Osteoblast (primary cell): Measurements from ENCODE around the gene CABP5. TPM values are rescaled to one million over a fixed set of nuclear protein-coding genes. Genes with fewer than 3 reads are reported as not detected.
"Not testable (repeated sequence)": the region's sequence is repeated elsewhere in the genome, so short reads cannot be mapped to it uniquely, and the experiment has no call there.

Experiments
- DNase-seq: peaks from one replicate; pipeline ENCODE4 v3.0.0; 2011; ENCODE audit warnings: low spot score, mixed read lengths; ENCODE audit not compliant: insufficient read length; ENCODE audit errors: missing footprints
- H2AFZ ChIP-seq: 2 replicates; pipeline ENCODE4 v1.6.0; 2011; ENCODE audit warnings: mild to moderate bottlenecking, low read length
- H3K27ac ChIP-seq: 2 replicates; pipeline ENCODE4 v1.5.1; 2011; ENCODE audit warnings: mild to moderate bottlenecking, low read depth, low read length, moderate library complexity
- H3K27me3 ChIP-seq: 2 replicates; pipeline ENCODE4 v1.6.0; 2012; ENCODE audit warnings: mild to moderate bottlenecking, control low read depth, inconsistent platforms, low read length, moderate library complexity; ENCODE audit not compliant: insufficient read depth
- H3K36me3 ChIP-seq: 2 replicates; pipeline ENCODE4 v1.5.1; 2011; ENCODE audit warnings: mild to moderate bottlenecking, low read length, control low read depth, moderate library complexity; ENCODE audit not compliant: insufficient read depth
- H3K4me1 ChIP-seq: 2 replicates; pipeline ENCODE4 v1.5.1; 2011; ENCODE audit warnings: mild to moderate bottlenecking, low read length, control low read depth, moderate library complexity; ENCODE audit not compliant: insufficient read depth
- H3K4me2 ChIP-seq: 2 replicates; pipeline ENCODE4 v1.6.0; 2011; ENCODE audit warnings: mild to moderate bottlenecking, low read length; ENCODE audit not compliant: insufficient read depth
- H3K4me3 ChIP-seq: fragments of 200-600 bp; sonication (generic); 3 replicates; pipeline ENCODE4 v1.5.1; 2012; ENCODE audit warnings: mild to moderate bottlenecking, low read length, inconsistent platforms; ENCODE audit not compliant: insufficient read depth
- H3K79me2 ChIP-seq: 2 replicates; pipeline ENCODE4 v1.6.0; 2012; ENCODE audit warnings: mild to moderate bottlenecking, low read length, control low read depth, inconsistent platforms; ENCODE audit not compliant: insufficient read depth
- H3K9me3 ChIP-seq: 2 replicates; pipeline ENCODE4 v1.5.1; 2011; ENCODE audit warnings: low read depth, low read length, control low read depth
- H4K20me1 ChIP-seq: 2 replicates; pipeline ENCODE4 v1.6.0; 2012; ENCODE audit warnings: mild to moderate bottlenecking, low read length, control low read depth; ENCODE audit not compliant: insufficient read depth
- total RNA-seq: library from RNA; depleted of rRNA; stranded (reverse); fragments of >200 nt; gene quantifications from 2 replicates; pipeline ENCODE4 v1.2.3, GENCODE V29; 2012
- TF ChIP-seq, protein P1 (sequence below): IDR thresholded peaks from 2 replicates; pipeline ENCODE4 v1.5.1; 2011; ENCODE audit warnings: mild to moderate bottlenecking, low read depth, low read length, moderate library complexity; ENCODE audit errors: extremely low read depth

The CABP5 gene
- not detected in 2 replicates for total RNA-seq

DNA sequence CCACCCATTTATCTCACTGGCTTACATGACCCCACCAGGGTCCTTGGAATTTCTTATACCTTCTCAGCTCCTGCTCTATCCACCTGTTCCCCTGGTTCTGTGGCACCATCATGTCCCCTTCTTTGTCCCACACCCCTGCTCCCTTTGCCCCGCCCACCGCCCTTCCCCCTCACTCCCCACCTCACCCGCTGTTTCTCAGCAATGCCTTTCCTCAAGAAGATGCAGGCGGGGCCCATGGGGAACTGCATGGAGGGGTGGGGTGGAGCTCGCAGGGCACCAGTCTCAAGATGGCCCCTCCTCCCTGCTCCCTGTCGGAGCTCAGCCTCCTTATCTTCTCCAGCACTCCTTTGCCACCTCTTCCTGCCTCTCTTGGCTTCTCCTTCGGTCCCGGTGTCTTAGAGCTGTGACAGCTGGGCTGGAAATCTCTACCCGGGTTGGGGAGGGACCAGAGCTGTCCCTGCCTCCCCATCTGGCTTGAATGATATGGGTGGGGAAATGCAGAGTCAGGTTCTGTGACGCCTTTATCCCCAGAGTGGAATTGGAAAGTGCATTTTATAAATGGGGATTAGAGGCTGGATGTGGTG lies at the start of gene CABP5:
TSS of gene CABP5 (minus strand) at position 405 of the 584 bp plus-strand sequence. CDS start at position 248, 157 bp downstream.
- H3K4me2 ChIP-seq, result no peak within 1 kb of the TSS
- H2AFZ ChIP-seq, result no peak within 1 kb of the TSS
- H4K20me1 ChIP-seq, result no peaks in the 10 kb centered on the region
- no peaks in the 10 kb centered on the region for H3K4me1 ChIP-seq
- no peaks in the 10 kb centered on the region for H3K9me3 ChIP-seq
- H3K4me3 ChIP-seq, result no peak within 1 kb of the TSS
- TF ChIP-seq, protein P1, sequence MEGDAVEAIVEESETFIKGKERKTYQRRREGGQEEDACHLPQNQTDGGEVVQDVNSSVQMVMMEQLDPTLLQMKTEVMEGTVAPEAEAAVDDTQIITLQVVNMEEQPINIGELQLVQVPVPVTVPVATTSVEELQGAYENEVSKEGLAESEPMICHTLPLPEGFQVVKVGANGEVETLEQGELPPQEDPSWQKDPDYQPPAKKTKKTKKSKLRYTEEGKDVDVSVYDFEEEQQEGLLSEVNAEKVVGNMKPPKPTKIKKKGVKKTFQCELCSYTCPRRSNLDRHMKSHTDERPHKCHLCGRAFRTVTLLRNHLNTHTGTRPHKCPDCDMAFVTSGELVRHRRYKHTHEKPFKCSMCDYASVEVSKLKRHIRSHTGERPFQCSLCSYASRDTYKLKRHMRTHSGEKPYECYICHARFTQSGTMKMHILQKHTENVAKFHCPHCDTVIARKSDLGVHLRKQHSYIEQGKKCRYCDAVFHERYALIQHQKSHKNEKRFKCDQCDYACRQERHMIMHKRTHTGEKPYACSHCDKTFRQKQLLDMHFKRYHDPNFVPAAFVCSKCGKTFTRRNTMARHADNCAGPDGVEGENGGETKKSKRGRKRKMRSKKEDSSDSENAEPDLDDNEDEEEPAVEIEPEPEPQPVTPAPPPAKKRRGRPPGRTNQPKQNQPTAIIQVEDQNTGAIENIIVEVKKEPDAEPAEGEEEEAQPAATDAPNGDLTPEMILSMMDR, result no peak
- no peak within 1 kb of the TSS for H3K27ac ChIP-seq
- no peaks in the 10 kb centered on the region for H3K36me3 ChIP-seq
- peak; percentile 54 for DNase-seq
- peaks cover 4% of the 10 kb centered on the region for H3K27me3 ChIP-seq
- H3K79me2 ChIP-seq, result no peaks in the 10 kb centered on the region

DNA sequence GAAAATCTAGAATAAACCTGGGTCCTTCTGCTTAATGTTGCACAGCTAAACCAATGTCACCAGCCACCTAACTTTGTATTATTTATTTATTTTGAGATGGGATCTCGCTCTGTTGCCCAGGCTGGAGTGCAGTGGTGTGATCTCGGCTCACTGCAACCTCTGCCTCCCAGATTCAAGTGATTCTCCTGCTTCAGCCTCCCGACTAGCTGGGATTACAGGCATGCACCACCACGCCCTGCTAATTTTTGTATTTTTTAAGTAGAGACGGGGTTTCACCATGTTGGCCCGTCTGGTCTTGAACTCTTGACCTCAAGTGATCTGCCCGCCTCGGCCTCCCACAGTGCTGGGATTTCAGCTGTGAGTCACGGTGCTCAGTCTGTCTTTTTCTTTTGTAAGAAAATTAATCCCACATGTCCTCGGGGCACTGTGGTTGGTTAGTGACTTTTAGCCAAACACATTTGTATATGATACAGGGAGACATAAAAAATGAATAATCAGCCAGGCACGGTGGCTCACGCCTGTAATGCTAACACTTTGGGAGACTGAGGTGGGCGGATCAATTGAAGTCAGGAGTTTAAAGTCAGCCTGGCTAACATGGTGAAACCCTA lies 47.3 kb upstream of the CABP5 start:
- H3K4me2 ChIP-seq, H4K20me1 ChIP-seq, H3K4me3 ChIP-seq, H3K27ac ChIP-seq, H3K9me3 ChIP-seq, H2AFZ ChIP-seq, H3K79me2 ChIP-seq, H3K36me3 ChIP-seq: not testable (repeated sequence)
- peaks cover 20% of the 10 kb centered on the region for H3K27me3 ChIP-seq
- peaks cover 21% of the 10 kb centered on the region for H3K4me1 ChIP-seq
- peak; percentile 91 for DNase-seq

DNA sequence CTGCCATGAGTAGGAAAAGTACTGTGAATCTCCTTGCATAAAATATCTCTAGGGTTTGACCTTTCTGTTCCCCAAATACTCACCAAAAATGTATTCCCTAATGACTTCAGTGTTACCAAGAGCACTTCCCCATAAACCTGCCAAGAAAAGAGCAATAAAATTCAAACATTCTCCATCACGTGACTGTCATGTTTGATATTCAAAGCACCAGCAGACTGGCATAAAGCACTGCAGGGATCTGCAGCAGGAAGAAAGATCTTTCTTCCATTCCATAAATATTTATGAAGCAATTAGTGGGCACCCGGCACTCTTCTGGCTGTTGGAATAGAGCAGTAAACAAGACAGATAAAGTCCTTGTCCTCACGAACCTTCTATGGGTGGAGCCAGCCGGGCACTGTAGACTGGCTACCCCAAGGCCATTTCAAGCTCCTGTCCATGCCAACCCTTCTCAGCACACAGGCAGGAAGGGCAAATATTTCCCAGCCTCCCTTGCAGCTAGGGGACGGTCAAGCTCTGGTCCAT lies 46.5 kb upstream of the CABP5 start:
- Histone ChIP-seq H3K9me3 (peaks cover 3% of the 10 kb centered on the region), H3K27ac (no peak overlapping the region), H3K4me3 (no peak overlapping the region), H3K79me2 (no peaks in the 10 kb centered on the region), H3K4me1 (peaks cover 17% of the 10 kb centered on the region), H3K27me3 (peaks cover 20% of the 10 kb centered on the region), H4K20me1 (no peaks in the 10 kb centered on the region), H3K36me3 (no peaks in the 10 kb centered on the region), H3K4me2 (no peak overlapping the region), H2AFZ (no peak overlapping the region)
- TF ChIP-seq, protein P1, result no peak
- no peak for DNase-seq

DNA sequence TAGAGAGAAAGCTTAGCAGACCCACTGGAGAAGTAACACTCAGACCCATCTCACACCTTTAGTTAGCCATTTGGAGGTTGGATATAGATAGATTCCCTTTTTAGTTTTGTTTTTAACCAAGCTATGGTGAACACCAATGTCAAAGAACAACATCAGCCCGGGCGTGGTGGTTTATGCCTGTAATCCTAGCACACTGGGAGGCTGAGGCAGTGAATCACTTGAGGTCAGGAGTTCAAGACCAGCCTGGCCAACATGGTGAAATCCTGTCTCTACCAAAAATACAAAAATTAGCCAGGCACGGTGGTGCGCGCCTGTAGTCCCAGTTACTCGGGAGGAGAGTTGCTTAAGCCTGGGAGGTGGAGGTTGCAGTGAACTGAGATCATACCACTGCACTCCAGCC lies 45.1 kb upstream of the CABP5 start:
- Histone ChIP-seq H3K27me3 (peaks cover 20% of the 10 kb centered on the region), H3K4me1 (peaks cover 17% of the 10 kb centered on the region)
- H2AFZ ChIP-seq, H4K20me1 ChIP-seq, H3K4me3 ChIP-seq, H3K9me3 ChIP-seq, H3K36me3 ChIP-seq, H3K79me2 ChIP-seq, H3K4me2 ChIP-seq, DNase-seq, H3K27ac ChIP-seq: not testable (repeated sequence)
